ENCODE results near the gene OR10J1.

OR10J1 gene, protein sequence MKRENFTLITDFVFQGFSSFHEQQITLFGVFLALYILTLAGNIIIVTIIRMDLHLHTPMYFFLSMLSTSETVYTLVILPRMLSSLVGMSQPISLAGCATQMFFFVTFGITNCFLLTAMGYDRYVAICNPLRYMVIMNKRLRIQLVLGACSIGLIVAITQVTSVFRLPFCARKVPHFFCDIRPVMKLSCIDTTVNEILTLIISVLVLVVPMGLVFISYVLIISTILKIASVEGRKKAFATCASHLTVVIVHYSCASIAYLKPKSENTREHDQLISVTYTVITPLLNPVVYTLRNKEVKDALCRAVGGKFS

DNA sequence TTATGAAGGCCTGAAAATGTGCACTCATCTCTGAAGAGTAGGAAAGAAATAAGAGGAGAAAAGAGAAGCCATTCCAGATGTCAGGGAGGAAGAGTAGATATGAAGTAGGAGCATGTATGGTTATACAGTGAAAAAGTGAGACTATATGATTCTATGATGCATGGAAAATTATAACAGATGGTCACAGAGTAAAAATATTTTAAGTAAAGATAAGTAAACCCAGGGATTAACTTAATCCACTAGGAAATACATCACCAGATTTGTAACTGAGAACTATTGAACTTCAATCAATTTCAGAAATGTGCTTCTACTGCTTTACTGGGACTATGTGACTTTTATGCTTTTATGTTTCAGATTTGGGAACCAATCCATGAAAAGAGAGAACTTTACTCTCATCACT is at the start of gene OR10J1:
Gene OR10J1 (plus strand): TSS at position 301 of the 400 bp plus-strand sequence. CDS start 70 bp downstream, at position 371.
- TF ChIP-seq EZH2phosphoT487 (conservative IDR thresholded peaks at IDR 0.05; ENCODE audit: low read length) (no peak), CTCF (IDR thresholded peaks at IDR 0.05; ENCODE audit: insufficient read depth, low read length, poor library complexity, severe bottlenecking) (no peak)
- no peaks in the 10 kb centered on the region for H3K27me3 ChIP-seq (ENCODE audit: low read length)
- H3K9me3 ChIP-seq (ENCODE audit: insufficient read depth, low read length): no peaks in the 10 kb centered on the region
- H3K9ac ChIP-seq (ENCODE audit: low read length): no peak within 1 kb of the TSS
- H3F3A ChIP-seq (ENCODE audit: insufficient read depth): no peaks in the 10 kb centered on the region
- H3K36me3 ChIP-seq (ENCODE audit: low read length): no peaks in the 10 kb centered on the region
- H3K4me2 ChIP-seq (ENCODE audit: low read depth, low read length, poor library complexity, severe bottlenecking): no peak within 1 kb of the TSS
- no peaks in the 10 kb centered on the region for H3K9me2 ChIP-seq (replicated peaks; ENCODE audit: insufficient read depth, low read length)
- H3K27ac ChIP-seq (ENCODE audit: low read depth, low read length): no peak within 1 kb of the TSS
- no peak within 1 kb of the TSS for H2AFZ ChIP-seq (ENCODE audit: low read depth, low read length, severe bottlenecking)
- H3K79me2 ChIP-seq (ENCODE audit: insufficient read depth, low read length): no peaks in the 10 kb centered on the region
- H4K20me1 ChIP-seq (ENCODE audit: low read depth, low read length): no peaks in the 10 kb centered on the region
- no peak within 1 kb of the TSS for H3K4me3 ChIP-seq (ENCODE audit: insufficient read depth, low read length, poor library complexity, severe bottlenecking)

GRCh38 chr1:159406821-159407220 is 32.7 kb upstream of the OR10J1 start:
- H3K36me3 ChIP-seq (ENCODE audit: low read length): no peaks in the 10 kb centered on the region
- no peak overlapping the region for H3K4me2 ChIP-seq (ENCODE audit: low read depth, low read length, poor library complexity, severe bottlenecking)
- TF ChIP-seq EZH2phosphoT487 (conservative IDR thresholded peaks at IDR 0.05; ENCODE audit: low read length) (no peak), CTCF (IDR thresholded peaks at IDR 0.05; ENCODE audit: insufficient read depth, low read length, poor library complexity, severe bottlenecking) (no peak)
- H3F3A ChIP-seq (ENCODE audit: insufficient read depth): no peaks in the 10 kb centered on the region
- no peak overlapping the region for H3K9ac ChIP-seq (ENCODE audit: low read length)
- no peaks in the 10 kb centered on the region for H3K9me2 ChIP-seq (replicated peaks; ENCODE audit: insufficient read depth, low read length)
- no peak overlapping the region for H2AFZ ChIP-seq (ENCODE audit: low read depth, low read length, severe bottlenecking)
- H3K9me3 ChIP-seq (ENCODE audit: insufficient read depth, low read length): no peaks in the 10 kb centered on the region
- no peak overlapping the region for H3K27ac ChIP-seq (ENCODE audit: low read depth, low read length)
- no peaks in the 10 kb centered on the region for H4K20me1 ChIP-seq (ENCODE audit: low read depth, low read length)
- H3K4me3 ChIP-seq (ENCODE audit: insufficient read depth, low read length, poor library complexity, severe bottlenecking): no peak overlapping the region
- H3K79me2 ChIP-seq (ENCODE audit: insufficient read depth, low read length): no peaks in the 10 kb centered on the region
- no peaks in the 10 kb centered on the region for H3K27me3 ChIP-seq (ENCODE audit: low read length)

DNA sequence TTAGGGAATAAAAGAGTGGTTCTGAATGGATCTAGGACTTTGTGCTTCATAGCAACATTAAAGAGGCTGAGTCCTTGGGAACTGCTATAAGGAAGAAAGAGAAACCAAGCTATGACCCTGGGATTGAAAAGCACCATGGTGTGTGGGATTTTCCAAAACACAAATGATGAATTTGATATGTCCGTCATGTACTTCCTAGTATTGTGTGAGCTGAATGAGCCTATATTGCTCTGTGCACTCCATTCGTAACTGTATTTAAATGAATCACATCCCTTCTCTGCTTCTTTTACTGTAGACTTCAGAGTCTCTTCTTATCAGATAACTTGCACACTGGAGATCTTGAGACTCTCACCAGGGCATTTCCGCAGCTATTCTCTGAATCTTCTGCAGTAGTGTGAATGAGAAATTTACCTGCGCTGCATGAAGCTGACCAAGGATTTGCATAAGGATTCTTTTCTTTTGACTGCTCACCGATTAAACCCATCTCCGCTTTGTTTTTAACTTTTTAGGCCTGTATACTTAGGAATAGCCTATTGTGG is 30.6 kb upstream of the OR10J1 start:
- H4K20me1 ChIP-seq (ENCODE audit: low read depth, low read length): no peaks in the 10 kb centered on the region
- H3K27me3 ChIP-seq (ENCODE audit: low read length): no peaks in the 10 kb centered on the region
- no peak overlapping the region for H3K4me3 ChIP-seq (ENCODE audit: insufficient read depth, low read length, poor library complexity, severe bottlenecking)
- no peaks in the 10 kb centered on the region for H3K9me2 ChIP-seq (replicated peaks; ENCODE audit: insufficient read depth, low read length)
- H3K36me3 ChIP-seq (ENCODE audit: low read length): no peaks in the 10 kb centered on the region
- H3K4me2 ChIP-seq (ENCODE audit: low read depth, low read length, poor library complexity, severe bottlenecking): no peak overlapping the region
- H3K9ac ChIP-seq (ENCODE audit: low read length): no peak overlapping the region
- no peaks in the 10 kb centered on the region for H3K9me3 ChIP-seq (ENCODE audit: insufficient read depth, low read length)
- H3K79me2 ChIP-seq (ENCODE audit: insufficient read depth, low read length): no peaks in the 10 kb centered on the region
- H3K27ac ChIP-seq (ENCODE audit: low read depth, low read length): no peak overlapping the region
- H3F3A ChIP-seq (ENCODE audit: insufficient read depth): no peaks in the 10 kb centered on the region
- H2AFZ ChIP-seq (ENCODE audit: low read depth, low read length, severe bottlenecking): no peak overlapping the region
- TF ChIP-seq CTCF (IDR thresholded peaks at IDR 0.05; ENCODE audit: insufficient read depth, low read length, poor library complexity, severe bottlenecking) (no peak), EZH2phosphoT487 (conservative IDR thresholded peaks at IDR 0.05; ENCODE audit: low read length) (no peak)
